GM18858 (cell line): Measurements from ENCODE around the gene SMARCAL1.

Experiments
- ATAC-seq: cut with Tn5 transposase; IDR thresholded peaks from one replicate; pipeline ENCODE4 v1.9.1; 2021; ENCODE audit not compliant: unreplicated experiment

Gene SMARCAL1

GRCh38 chr2:216473187-216473586 lies 60.9 kb downstream of the SMARCAL1 start:
- ATAC-seq, result no peak

- ATAC-seq, result peak; percentile 70
These were observed 62.8 kb downstream of the SMARCAL1 start for GRCh38 chr2:216474925-216475670.

- ATAC-seq, result no peak
These were observed 63.5 kb downstream of the SMARCAL1 start for GRCh38 chr2:216475767-216476166.

- ATAC-seq, result no peak
These were observed 65.2 kb downstream of the SMARCAL1 start for GRCh38 chr2:216477283-216478035.

DNA sequence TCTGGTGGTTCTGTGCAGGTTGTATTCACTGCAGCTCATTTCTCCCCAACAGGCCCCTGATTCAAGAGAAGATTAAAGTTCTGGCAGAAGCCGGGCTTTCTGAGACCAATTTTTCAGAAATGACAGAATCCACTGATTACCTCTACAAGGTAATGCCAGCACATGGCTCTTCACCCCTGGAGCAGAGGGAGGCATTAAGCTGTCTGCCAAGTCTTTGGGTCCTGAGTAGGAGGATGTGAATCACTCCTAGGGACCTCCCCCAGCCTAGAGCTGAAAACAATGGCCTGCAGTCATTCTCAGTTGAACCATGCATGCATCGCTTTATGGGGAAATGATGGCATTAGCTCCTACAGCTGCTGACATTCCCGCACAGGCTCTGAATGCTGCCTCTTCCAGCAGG lies 65.9 kb downstream of the SMARCAL1 start:
- no peak for ATAC-seq

GRCh38 chr2:216478791-216479190 lies 66.5 kb downstream of the SMARCAL1 start:
- ATAC-seq, result no peak

DNA sequence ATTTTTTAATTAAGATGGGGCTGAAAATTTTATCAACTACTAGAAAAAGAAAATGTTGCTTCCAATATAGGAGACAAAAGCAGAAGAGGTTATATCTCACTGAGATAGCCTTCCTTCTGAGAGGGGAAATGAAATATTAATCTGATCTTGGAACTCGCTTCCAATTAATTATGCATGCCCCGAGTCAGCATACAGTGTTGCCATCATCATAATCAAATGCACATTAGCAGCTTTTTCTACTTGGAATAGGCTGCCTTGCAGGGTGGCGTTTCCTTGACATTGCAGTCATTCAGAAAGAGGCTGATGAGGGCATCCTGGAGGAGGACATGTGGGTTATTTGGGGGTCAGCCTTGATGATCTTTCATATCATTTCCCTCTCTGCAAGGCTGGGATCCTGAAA lies 67.9 kb downstream of the SMARCAL1 start:
- no peak for ATAC-seq

DNA sequence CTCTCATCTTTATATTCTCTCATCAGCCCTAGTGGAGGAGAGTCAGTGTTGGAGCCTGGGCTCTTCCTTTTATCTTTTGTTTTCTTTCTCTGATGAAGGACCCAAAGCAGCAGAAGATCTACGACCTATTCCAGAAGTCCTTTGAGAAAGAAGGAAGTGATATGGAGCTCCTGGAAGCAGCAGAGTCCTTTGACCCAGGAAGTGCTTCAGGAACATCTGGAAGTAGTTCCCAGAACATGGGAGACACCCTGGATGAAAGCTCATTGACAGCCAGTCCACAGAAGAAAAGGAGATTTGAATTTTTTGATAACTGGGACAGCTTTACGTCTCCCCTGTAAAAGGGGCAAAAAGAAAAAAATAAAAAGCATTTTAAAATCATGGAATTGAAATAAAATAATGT lies 70.4 kb downstream of the SMARCAL1 start:
- no peak for ATAC-seq

DNA sequence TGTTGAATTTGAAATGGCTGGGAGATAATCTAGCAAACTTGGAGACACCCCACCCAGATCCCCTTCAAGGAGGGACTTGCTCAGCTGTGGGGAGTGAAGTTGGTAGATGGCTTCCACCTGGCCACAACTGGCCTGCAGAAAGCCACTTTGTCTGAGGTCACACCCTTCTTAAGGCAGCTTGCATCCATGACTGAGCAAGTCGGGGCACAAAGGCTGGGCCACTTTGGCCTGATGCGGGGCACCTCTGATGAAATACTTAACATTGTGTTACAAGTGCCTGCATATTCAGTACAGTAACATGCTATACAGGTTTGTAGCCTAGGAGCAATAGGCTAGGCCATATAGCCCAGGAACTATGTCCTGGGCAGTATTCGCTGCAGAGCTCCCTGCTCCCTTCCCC lies 73.0 kb downstream of the SMARCAL1 start:
- no peak for ATAC-seq

DNA sequence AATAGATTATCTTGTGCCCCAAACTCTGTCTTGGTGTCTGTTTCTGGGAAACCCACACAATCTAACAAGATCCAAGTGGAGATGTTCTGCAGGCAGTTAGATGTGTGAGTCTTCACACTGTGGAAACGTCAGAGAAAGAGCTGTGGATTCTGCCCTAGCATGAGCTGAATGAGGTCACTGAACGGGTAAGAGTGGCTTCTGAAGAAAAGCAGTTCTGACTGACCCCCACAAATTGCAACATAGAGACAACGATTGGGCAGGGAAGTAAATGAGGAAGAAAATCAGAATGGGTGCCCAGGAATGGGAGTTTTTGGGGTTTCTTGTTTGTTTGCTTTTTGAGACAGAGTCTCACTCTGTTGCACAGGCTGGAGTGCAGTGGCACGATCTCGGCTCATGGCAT lies 73.5 kb downstream of the SMARCAL1 start:
- no peak for ATAC-seq

- no peak for ATAC-seq
These were observed 74.0 kb downstream of the SMARCAL1 start for GRCh38 chr2:216486271-216486670.

DNA sequence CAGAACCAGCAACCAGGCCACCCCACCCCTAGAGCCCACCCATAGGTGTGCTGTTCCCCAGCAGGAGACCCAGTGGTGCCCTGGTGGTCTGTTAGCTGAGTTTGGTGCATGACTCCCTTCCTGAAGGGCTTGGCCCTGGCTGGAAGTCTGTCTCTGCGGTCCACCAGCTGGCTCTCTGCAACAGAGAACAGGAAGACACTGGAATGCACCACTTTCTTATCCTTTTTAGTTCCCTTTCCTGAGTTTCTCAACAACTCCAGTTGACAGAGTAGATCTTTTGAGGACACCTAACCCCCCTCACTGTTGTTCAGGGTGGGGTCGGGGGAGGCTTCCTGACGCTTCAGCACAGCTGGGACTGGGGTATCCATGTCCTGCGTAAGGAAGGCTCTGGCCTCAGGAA lies 74.4 kb downstream of the SMARCAL1 start:
- ATAC-seq, result no peak

GRCh38 chr2:216490061-216490460 lies 77.8 kb downstream of the SMARCAL1 start:
- ATAC-seq, result no peak

DNA sequence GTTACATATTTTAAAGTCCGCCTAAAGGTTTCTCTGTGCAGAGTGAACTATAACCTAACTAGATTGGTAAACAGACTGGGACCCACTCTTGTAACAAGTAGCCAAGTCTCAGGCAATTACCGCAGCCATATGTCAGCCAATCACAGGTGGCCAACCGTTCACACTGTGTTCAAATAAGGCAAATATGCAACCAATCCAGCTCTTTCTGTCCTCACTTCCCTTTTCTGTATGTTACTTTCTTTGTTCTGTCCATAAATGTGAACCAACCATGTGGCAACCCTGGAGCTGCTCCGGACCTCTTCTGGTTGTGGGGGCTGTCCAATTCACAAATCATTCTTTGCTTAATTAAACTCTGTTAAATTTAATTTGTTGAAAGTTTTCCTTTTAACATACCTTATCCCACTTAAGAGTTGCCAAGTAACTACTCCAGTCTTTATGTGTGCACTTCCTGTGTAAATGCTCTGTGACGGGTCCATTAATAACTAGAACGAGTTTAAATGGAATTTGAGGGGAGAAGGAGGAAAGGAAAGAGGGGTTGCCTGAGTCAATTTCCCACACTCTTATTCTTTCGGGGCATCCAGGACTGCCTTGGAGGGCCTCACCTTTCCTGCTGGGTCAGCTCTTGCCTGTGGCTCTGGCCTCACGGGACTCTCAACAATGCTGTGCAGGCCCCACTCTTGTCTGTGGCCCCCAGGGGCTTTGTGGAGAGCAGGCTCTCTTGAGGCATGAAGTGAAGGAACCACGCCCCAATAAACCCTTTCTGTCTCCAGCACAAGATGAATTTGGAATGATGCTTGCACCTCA lies 79.7 kb downstream of the SMARCAL1 start:
- ATAC-seq, result peak; percentile 77

- no peak for ATAC-seq
These were observed 80.5 kb downstream of the SMARCAL1 start for GRCh38 chr2:216492597-216493333.

- no peak for ATAC-seq
These were observed 81.0 kb downstream of the SMARCAL1 start for GRCh38 chr2:216493334-216493685.

DNA sequence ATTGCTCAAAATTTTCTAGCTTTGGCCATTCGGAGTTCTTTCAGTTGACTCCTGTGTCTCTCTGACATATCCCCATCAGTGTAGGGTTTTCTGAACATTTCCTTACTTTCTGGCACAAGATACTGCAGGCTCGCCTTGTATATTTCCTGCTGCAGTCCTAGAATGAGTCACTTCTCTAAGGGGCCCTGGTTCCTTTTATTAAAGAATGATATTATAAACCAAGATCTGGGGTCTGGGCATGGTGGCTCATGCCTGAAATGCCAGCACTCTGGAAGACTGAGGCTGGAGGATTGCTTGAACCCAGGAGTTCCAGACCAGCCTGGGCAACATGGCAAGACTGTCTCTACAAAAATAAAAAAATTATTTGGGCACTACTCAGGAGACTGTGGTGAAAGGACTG lies 83.4 kb downstream of the SMARCAL1 start:
- ATAC-seq, result no peak

DNA sequence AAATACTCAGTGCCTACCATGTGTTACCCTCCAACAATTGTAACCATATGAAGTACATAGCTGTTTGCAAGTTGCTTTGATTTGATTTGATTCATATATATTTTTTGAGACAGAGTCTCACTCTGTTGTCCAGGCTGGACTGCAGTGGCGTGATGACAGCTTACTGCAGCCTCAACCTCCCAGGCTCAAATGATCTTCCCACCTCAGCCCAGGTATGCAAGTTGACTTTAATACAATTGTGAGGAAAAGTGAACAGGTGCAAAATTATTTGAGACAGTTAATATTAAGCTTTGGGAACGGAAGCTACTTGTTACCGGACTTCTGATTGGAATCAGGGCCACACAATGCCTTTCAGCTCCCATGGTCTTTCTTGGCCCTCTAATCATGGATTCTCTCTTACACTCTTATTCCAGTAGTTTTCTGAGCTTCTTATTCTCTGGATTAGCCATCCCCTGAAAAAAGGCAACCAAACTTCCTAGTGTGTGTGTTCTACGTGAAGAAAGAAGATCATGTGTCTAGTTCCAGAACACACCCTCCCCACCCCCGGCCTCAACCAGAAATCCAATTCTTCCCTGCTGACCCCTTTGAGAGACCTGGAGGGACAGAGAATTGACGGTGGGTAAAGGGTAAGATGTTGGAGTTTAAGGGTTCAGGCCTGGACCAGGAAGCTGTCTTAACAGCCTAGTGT lies 85.2 kb downstream of the SMARCAL1 start:
- no peak for ATAC-seq

DNA sequence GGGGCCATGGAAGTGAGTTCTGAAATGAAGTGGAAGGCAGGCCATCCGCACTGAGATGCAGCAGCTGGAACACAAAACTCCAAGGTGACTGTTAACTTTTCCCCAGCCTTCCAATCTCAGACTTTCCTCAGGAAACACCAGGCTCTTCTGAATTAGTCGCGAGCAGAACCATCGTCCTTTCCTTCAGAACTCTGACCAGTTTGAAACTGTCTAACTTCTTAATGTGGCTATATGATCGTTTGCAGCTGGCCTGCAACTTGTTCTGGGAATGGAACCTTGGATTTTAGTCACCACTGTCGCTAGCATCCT lies 85.7 kb downstream of the SMARCAL1 start:
- no peak for ATAC-seq
